CD4-positive, alpha-beta T cell treated with Interleukin-4 for 4 hours (primary cell): ENCODE measurements around the gene DNM1L.

ENCODE experiments used
- DNase-seq: peaks from one replicate; pipeline ENCODE4 v3.0.0-alpha.2; 2020

DNM1L gene

DNA sequence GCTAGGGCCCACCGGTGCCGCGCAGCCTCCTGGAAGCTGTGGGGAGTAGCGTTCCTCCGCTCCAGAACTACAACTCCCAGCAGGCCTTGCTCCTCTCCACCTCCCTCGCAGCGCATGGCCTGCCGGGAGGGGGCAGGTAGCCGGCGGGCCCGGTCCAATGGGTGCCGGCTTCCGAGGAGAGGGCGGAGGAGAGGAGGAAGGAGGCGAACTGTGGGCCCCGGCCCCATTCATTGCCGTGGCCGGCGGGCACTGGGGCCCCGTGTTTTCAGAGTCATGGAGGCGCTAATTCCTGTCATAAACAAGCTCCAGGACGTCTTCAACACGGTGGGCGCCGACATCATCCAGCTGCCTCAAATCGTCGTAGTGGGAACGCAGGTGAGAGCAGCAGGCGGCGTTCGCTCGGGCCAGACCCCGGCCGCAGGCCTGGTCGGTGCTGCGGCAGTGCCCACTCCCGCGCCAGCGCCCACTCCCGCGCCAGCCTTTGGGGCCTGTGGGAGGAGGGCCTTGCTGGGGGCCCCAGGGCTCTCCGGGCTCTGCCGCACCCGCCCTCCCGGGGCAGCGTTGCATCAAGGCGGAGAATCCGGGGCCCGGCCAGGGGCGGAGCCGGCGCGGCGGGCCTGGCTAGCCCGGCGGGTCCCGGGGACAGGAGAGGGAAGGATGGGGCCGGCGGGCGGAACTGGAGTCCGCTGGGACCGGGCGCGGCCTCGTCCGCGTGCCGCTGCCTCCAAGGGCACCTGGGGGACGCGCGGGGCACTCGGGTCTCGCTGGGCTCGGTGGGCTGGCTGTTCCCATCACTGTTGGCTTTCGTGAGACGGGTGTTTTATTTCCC is at the start of gene DNM1L:
TSS of gene DNM1L (plus strand) at position 211 of the 829 bp plus-strand sequence. CDS start at position 274, 63 bp downstream.
- DNase-seq: peak; percentile 91

DNA sequence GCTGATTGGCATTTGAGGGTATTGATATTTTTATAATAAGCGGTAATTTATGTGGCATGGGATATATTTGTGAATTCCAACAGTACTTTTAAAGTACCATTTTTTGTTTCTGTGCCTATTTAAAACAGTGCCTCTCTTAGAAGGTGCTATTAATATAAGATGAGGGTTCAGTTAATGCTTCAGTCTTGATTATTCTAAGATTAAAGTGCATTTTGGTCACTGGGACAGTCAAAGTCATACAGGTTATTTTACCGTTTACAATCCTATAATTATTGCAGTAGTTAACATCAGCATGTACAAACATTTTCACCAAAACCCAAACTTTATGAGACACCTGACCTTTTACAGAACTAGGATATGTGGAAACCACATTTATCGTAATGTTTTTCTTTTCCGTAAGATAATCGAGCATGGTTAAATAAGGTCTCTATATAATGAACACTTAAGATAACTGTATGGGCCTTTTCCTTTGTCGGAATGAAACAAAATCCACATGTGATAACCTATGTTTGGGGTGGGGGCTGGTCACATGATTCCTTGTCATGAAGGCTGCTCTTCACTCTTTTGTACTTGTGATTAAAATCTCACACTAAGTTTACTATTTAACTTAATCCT is 37.7 kb upstream of the DNM1L start:
- no peak for DNase-seq

DNA sequence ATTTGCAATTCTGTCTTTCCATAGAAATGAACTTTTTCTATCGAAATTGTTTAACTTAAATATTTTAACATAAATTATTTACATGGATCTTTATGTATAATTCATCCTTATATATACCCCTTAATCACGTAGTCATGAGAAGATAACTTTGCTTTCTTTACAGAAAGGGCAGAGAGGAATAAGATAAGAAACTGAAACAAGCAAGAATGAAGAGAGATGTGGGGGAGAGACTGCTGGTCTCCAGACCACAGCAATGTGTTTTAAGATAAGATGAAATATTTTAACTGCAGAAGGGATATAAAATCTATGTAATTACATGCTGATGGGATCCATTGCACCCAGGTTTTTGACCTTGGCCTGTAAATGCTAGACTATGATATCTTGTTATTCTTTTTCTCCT is 34.7 kb upstream of the DNM1L start:
- DNase-seq: no peak

DNA sequence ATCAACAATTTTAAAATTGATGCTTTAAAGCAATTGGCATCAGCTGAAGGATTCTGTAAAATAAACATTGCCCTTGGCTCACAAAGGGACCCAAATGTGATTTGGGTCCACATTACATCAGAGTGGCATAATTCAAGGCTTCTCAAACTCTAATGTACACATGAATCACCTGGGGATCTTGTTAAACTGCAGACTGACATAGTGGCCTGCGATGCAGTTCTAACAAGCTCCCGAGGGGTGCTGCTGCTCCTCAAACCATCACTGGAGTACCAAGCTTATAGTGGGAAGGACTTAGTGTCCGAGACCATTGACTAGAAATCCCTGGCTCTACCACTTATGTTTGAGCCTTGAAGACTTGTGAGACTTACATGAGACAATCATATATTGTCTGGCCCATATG is 31.8 kb upstream of the DNM1L start:
- no peak for DNase-seq

DNA sequence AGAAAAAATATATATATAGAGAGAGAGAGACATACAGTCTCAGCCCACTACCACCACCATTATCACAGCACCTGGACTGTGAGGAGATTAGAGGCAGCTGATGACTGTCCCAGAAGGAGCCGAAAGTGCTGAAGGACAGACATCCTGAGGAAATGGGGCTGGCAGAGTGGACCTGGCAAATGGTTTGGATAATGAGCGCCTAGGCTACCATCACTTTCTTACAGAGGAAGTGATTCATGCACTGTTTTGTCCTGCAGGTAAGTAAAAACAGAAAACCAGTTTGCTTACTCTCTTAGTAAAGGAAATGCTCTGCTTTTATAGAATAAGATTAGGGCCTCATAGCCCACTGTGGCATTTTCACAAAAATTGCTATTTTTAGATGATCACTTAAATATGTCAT is 28.6 kb upstream of the DNM1L start:
- no peak for DNase-seq

DNA sequence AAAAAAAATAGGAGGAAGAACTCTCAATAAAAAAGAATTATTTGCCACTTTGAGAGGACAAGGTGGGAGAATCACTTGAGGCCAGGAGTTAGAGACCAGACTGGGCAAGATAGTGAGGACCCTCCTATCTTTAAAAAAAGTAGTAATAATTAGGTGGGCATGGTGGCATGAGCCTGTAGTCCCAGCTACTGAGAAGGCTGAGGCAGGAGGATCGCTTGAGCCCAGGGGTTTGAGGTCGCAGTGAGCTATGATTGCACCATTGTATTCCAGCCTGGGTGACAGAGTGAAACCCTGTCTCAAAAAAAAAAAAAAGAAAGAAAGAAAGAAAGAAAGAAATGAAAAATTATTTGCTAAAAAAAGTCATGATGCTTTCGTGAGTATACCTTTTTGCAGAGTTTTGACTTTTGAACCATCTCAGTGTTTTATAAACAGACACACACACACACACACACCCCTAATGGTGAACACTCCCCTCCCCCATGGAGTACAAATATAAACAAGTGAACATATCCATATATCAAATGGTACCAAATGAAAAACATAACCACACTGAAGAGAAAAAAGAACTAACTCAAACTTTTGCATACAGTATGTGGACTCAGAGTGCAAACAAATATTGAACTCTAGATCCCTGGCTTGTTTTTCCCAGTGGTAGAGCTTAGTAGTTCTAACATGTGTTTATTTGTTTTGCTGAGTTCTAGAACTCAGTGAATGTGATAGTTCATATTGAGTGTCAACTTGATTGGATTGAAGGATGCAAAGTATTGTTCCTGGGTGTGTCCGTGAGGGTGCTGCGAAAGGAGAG is 27.7 kb upstream of the DNM1L start:
- no peak for DNase-seq

DNA sequence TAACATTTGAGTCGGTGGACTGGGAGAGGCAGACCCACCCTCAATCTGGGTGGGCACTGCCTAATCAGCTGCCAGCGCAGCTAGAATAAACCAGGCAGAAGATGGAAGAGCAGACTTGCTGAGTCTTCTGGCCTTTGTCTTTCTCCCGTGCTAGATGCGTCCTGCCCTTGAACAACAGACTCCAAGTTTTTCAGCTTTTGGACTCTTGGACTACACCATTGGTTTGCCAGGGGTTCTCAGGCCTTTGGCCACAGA is 27.2 kb upstream of the DNM1L start:
- no peak for DNase-seq

DNA sequence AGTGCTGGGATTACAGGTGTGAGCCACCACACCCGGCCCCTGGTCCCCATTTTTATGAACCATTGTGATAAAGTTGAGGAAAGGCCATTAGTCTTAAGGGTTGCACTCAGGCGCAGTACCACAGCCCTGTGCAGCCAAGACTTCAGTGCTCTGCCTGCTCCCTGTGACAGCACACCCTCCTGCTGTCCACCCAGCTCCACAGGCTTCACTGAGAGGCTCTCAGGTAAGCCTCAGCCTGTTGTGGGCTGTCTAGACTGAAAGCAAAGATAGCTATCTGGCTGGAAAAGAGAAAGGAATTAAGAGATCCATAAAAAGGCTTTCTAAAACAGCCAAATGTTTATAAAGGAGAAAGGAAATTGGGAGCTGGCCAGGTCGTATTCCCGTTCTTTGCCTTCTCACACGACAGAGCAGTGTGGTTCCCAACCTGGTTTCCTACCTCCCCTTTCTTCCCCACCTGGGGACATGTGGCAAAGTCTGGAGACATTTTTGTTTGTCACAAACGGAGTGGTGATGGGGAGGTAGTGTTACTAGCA is 19.1 kb upstream of the DNM1L start:
- no peak for DNase-seq

DNA sequence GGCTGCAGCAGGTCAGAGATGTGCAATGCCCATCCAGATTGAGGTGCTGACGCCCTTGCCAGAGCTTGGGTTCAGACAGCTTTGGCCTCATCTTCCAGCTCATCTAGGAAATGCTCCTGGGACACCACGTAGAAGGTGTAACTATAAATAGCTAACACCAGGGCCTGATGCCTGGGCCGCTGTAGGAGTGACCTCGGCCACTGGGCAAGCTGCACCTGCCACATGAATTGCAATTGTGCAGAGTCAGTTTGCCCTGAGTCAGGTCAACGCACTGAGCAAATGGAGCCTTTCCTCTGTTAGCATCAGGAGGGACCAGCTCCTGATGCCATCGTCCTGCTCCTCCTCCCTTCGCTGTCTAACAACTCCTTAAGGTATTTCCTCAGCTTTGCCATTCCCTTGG is 17.4 kb upstream of the DNM1L start:
- no peak for DNase-seq

DNA sequence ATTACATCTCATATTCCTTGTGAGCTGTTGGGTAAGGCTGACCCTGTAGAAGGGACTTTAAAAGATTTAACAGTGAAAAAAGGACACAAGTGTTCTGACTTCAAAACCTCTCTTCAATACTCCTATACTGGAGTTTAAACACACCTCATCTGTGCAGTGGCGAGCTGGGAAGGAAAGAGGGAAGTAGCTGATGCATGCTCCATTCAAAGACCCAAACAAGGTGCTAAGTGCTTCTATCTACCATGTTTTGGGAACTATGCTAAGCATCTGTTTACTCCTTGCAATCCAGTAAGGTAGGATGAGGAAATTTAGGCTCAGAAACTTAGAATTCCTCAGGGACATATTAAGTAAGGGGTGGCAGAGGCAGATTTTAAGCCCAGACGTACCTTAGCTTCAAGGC is 16.4 kb upstream of the DNM1L start:
- DNase-seq: no peak

DNA sequence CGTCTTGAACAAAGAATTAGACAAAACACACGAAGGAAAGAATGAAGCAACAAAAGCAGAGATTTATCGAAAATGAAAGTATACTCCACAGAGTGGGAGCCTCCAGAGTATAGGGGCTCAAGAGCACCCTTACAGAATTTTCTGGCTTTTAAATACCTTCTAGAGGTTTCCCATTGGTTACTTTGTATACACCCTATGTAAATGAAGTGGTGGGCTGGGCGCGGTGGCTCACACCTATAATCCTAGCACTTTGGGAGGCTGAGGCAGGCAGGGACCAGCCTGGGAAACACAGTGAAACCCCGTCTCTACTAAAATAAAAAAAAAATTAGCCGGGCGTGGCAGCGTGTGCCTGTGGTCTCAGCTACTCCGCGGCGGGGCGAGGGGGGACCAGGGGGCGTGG is 13.1 kb upstream of the DNM1L start:
- no peak for DNase-seq

DNA sequence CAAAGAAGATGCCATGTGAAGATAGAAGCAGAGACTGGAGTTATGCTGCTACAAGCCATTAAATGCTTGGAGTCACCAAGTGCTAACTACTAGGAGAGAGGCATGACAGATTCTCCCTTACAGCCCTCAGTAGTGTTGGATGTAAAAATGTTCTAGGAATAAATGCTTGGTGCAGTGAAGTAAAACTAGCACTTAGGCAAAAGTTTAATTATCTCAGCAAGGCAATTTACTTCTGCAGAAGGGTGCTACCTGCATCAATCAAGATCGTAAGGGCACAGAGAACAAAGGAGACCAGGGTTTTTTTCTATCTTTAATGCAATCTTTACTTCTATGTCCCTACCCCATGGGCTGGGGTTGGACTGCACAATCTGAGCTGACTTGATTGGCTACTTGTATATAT is 9.5 kb upstream of the DNM1L start:
- no peak for DNase-seq

DNA sequence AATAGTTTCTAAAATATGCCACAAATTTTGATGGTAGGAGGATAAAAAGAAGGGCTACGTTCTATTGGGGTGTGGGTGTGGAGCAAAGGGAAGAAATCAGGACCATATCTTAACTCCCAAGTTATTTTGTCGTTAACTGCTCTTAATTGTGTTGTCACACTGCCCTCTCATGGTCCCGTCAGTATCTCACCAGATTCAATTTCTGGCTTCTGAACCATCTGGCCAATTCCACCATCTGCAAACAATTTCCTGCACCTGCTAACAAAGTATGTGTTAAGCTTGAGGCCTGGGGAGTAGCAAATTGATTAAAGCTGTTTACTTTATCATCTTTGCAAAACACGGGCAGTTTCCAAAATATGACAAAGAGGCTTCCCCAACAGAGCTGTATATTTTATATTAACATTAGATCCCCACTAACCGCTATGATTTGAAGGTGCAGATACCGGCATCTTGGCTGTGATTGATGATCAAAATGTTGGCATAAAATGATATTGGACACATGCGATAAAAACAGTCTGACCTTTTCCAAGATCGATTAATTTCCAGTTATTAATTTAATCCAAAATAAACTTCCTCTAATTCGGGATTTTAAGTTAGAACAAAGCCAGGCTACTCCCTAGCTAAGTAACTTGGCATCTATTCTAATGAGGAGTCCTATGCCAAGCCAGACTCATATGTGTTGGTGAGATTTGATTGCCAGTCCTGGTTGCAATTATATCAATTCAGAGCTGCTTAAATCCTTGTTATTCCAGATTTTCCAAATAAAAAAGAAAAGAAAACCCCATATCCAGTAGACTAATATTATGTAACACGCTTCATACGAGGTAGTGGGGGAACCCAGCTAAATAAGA is 6.9 kb upstream of the DNM1L start:
- peak; percentile 15 for DNase-seq

DNA sequence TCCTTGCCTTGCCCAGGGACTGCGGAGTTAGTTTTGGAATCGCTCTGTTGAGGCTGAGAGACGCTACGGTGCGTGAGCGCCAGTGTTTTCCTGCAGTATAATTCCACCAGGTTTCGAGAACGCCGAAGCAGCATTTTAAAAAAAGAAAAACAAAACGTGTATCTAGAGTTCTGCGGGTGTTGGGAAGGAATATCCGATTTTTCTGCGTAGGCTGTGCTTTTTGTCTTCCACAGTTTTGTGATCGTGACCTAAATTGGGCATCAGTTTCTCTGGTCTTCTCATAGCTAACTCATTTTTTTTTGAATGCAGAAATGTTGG is 778 bp downstream of the DNM1L start:
- no peak for DNase-seq

DNA sequence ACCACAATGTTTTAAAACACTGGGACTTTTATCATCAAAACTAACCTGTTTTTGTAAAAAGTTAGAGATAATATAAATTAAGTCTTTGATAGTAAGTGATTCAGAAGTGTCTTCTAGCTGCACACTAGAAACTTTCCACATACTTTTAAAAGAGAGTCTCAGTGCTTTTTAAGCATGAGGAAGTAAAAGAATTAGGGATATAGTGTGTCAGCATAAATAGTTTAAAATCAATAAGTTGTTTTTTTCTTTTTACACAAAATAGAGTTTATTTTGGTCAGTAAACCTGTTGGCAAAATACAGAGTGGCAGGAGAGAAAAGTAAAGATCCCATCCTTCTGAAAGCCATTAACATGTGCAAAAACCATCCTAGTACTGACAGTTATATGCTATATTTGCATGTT is 1.7 kb downstream of the DNM1L start:
- no peak for DNase-seq

DNA sequence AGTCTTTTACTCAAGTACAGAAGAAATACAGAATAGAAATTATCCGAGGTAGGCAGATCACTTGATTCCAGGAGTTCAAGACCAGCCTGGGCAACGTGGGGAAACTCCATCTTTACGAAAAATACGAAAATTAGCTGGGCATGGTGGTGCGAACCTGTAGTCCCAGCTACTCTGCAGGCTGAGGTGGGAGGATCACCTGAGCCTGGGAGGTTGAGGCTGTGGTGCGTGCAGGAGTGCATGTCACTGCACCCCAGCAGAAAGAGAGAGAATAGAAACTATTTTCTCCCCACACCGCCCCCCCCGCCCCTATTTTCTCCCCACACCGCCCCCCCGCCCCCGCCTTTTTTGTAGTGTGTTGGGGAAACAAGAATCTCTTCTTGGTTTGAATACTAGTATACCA is 2.2 kb downstream of the DNM1L start:
- DNase-seq: no peak

DNA sequence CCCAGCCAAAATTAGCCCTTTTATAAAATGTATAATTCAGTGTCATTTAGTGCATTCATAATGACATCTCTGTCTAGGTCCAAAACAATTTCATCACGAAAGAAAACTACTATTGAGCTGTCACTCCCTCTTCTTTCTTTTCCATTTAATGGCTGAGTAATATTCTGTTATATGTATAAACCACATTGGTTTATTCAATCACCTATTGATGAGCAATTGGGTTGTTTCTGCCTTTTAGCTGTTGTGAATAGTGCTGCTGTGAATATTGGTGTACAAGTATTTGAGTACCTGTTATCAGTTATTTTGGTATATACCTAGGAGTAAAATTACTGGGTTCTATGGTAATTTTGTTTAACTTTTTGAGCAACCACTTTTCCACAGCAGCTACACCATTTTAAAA is 7.2 kb downstream of the DNM1L start:
- no peak for DNase-seq

DNA sequence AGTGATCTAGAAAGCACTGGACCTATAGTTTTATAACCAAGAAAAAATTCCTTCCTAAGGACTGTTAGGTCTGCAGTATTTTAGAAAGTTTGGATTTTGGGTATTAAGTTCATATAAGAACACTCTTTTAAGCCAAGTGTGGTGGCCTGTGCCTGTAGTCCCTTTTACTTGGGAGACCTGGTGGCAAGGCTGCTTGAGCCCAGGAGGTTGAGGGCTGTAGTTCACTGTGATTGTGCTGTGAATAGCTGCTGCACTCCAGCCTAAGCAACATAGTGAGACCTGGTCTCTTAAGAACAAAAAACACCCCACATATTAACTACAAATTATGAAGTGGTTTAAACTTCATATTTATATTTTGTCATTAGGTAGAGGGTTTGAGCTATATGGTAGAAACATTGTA is 9.7 kb downstream of the DNM1L start:
- no peak for DNase-seq

DNA sequence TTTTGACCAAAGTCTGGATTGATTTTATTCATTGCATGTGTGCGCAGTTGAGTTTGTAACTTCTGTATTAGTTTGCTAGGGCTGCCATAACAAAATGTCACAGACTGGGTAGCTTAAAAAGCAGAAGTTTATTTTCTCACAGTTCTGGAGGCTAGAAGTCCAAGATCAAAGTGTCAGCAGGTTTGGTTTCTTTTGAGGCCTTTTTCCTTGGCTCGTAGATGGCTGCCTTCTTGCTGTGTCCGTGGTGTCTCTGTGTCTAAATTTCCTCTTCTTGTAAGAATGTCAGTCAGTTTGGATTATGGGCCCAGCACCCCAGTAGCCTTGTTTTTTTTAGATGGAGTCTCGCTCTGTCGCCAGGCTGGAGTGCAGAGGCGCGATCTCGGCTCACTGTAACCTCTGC is 11.8 kb downstream of the DNM1L start:
- DNase-seq: no peak

DNA sequence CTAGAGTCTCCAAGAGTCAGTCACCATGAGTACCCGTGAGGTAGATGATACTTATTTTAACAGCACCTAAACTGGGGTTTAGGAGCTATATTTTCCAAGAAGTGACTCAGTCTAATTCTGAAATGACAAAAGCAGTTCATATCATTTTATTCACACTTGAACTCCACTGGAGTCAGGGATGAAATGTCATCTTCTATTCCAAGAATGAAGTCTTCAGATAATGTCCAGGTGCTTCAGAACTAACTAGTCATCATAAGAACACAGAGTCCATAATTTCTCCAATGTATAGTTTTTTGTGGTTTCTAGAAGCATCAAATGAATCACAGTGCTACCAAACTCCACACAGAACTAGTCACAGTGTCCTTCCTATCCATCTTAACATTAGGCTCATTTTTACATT is 13.3 kb downstream of the DNM1L start:
- no peak for DNase-seq

DNA sequence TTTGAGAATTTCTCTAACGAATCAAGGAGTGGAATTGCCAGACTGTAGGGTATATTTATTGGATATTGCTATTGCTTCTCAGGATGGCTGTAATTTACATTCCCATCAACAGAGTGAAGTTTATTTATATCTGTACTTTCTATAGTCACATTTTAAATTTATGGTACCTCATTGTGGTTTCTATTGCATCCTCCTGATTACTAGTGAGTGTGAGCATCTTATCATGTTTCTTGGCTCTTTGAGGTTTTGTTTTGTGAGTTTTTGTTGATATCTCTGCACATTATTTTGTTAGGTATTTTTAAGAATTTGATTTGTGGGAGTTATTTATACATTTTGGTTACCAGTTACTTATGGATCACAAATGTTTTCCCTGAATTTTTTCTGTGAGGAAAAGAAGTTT is 13.9 kb downstream of the DNM1L start:
- DNase-seq: no peak

DNA sequence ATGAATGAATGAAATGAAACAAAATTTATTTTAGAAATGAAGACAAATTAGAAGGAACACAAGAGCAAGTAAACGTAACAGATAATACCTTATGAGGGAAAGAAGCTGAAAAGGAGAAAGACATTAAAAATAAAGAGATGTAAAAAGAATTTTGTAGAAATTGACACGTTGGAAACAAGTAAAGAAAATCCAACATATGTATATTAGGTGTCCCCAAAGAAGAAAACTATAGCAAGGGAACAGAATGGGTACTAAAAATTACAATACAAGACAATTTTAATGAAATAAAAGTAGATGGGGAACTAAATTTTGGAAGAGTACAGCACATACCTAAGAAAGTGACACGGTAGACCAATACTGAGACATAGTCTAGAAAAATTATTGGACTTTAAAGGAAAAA is 16.7 kb downstream of the DNM1L start:
- DNase-seq: no peak

DNA sequence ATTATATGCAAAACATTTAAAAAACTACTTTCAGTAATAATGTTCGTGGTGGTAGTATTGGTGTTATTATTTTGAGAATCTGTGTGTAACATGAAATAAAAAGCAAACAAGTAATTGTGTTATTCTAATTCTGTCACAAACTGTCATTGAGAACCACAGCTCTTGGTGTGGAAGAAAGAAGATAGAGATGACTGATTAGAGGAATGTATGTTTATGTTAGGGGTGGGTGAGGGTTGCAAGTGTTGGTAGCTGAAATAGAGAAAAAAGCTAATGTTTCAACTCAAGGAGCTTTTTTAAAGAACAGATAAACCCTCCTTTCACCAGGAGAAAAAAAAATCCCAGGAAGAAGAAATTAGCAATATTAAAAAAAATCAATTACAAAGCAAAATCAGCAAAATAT is 18.3 kb downstream of the DNM1L start:
- no peak for DNase-seq
